ENCODE data around the gene CKLF.

DNA sequence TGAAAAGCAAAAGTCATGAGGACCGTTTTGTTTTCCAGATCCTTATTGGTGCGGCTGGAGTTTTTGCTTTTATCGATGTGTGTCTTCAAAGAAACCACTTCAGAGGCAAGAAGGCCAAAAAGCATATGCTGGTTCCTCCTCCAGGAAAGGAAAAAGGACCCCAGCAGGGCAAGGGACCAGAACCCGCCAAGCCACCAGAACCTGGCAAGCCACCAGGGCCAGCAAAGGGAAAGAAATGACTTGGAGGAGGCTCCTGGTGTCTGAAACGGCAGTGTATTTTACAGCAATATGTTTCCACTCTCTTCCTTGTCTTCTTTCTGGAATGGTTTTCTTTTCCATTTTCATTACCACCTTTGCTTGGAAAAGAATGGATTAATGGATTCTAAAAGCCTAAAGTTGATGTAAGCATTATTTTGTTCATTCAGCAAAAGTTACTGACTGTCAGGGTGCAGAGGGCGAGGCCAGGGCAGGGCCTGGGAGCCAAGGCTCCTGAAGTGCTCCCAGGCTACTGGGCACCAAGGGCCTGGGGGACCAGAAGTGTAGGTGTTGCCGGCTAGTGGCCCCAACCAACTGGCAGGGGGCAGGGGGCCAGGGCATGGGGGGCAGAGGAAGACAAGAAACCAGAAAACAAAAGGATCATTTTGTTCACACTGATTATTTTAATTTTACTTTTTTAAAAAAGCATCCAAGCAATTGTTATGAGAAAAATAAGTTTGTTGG lies 35.7 kb downstream of the CKLF start:
- no peak for TF ChIP-seq GATA3 (IDR thresholded peaks at IDR 0.05; ENCODE audit: low read depth, low read length)
- TF ChIP-seq GATA2 (IDR thresholded peaks at IDR 0.05; ENCODE audit: low read depth, low read length) = no peak
